ENCODE measurements around the gene KRTAP10-5.

KRTAP10-5 gene

GRCh38 chr21:44568667-44569556 lies 11.5 kb downstream of the KRTAP10-5 start:
- ATAC-seq = no peak

GRCh38 chr21:44568261-44568660 lies 12.1 kb downstream of the KRTAP10-5 start:
- no peak for ATAC-seq
- no peak for TF ChIP-seq CSRNP3 (CRISPR knock-in tag; IDR thresholded peaks at IDR 0.05)
- no peak for TF ChIP-seq ZNF8 (CRISPR knock-in tag; IDR thresholded peaks at IDR 0.05)
- no peak for TF ChIP-seq PATZ1 (CRISPR knock-in tag; IDR thresholded peaks at IDR 0.05; ENCODE audit: borderline replicate concordance)
- TF ChIP-seq TSHZ2 (CRISPR knock-in tag; IDR thresholded peaks at IDR 0.05) = no peak
- TF ChIP-seq ZFP30 (CRISPR knock-in tag; IDR thresholded peaks at IDR 0.05) = no peak

More at GRCh38 chr21:44568667-44569556, 11.5 kb downstream of the KRTAP10-5 start:
- no peak for TF ChIP-seq ARNTL (CRISPR knock-in tag; IDR thresholded peaks at IDR 0.05; ENCODE audit: borderline replicate concordance, low read depth)

- no peak for ATAC-seq
- TF ChIP-seq ISL1 (CRISPR knock-in tag; IDR thresholded peaks at IDR 0.05) (no peak), POU6F1 (CRISPR knock-in tag; IDR thresholded peaks at IDR 0.05; ENCODE audit: borderline replicate concordance, low read depth) (no peak), ZC3H10 (CRISPR knock-in tag; IDR thresholded peaks at IDR 0.05) (no peak), ESRRG (CRISPR knock-in tag; IDR thresholded peaks at IDR 0.05) (no peak), TSHZ2 (CRISPR knock-in tag; IDR thresholded peaks at IDR 0.05) (no peak), ZNF565 (CRISPR knock-in tag; conservative IDR thresholded peaks at IDR 0.05; ENCODE audit: low read depth) (no peak), BACH2 (CRISPR knock-in tag; IDR thresholded peaks at IDR 0.05; ENCODE audit: borderline replicate concordance) (no peak), TOX (CRISPR knock-in tag; IDR thresholded peaks at IDR 0.05; ENCODE audit: borderline replicate concordance) (no peak), ZFP3 (CRISPR knock-in tag; IDR thresholded peaks at IDR 0.05) (no peak), CSDC2 (CRISPR knock-in tag; IDR thresholded peaks at IDR 0.05) (no peak), OSR1 (CRISPR knock-in tag; IDR thresholded peaks at IDR 0.05) (no peak), ARNTL (CRISPR knock-in tag; IDR thresholded peaks at IDR 0.05; ENCODE audit: borderline replicate concordance, low read depth) (no peak), ZFP30 (CRISPR knock-in tag; IDR thresholded peaks at IDR 0.05) (no peak), CSRNP3 (CRISPR knock-in tag; IDR thresholded peaks at IDR 0.05) (no peak), TCF4 (CRISPR knock-in tag; IDR thresholded peaks at IDR 0.05; ENCODE audit: borderline replicate concordance) (no peak), RARB (CRISPR knock-in tag; IDR thresholded peaks at IDR 0.05) (no peak), ZNF70 (CRISPR knock-in tag; IDR thresholded peaks at IDR 0.05) (no peak), PPARA (CRISPR knock-in tag; IDR thresholded peaks at IDR 0.05; ENCODE audit: borderline replicate concordance) (no peak), GLIS3 (CRISPR knock-in tag; IDR thresholded peaks at IDR 0.05) (no peak), CREB5 (CRISPR knock-in tag; IDR thresholded peaks at IDR 0.05; ENCODE audit: low read depth) (no peak)
These were observed 12.8 kb downstream of the KRTAP10-5 start for GRCh38 chr21:44567481-44568171.
